Stimulated activated CD8-positive, alpha-beta memory T cell treated with anti-CD3 and anti-CD28 coated beads, Interleukin-7, amount 100 ng/mL, for 24 hours (primary cell): ENCODE measurements around the gene PCDHGB7.
"Not testable (repeated sequence)": the region's sequence is repeated elsewhere in the genome, so short reads cannot be mapped to it uniquely, and the experiment has no call there.

Experiments
- DNase-seq: peaks from one replicate; pipeline ENCODE4 v3.0.0-alpha.2; 2020; ENCODE audit warnings: low read depth

Gene PCDHGB7

GRCh38 chr5:141430332-141431113 is 13.0 kb downstream of the PCDHGB7 start, which contains the start of gene PCDHGA12:
Gene PCDHGA12 (plus strand): TSS chr5:141430507. CDS start chr5:141430760, 253 bp downstream.
- DNase-seq = no peak

GRCh38 chr5:141431286-141431685 is 13.8 kb downstream of the PCDHGB7 start:
- DNase-seq = no peak

GRCh38 chr5:141432308-141432707 is 14.8 kb downstream of the PCDHGB7 start:
- DNase-seq = not testable (repeated sequence)

- not testable (repeated sequence) for DNase-seq
Observed at GRCh38 chr5:141432726-141433125, 15.2 kb downstream of the PCDHGB7 start.

GRCh38 chr5:141434006-141434405 is 16.5 kb downstream of the PCDHGB7 start:
- DNase-seq = no peak

GRCh38 chr5:141437221-141437620 is 19.7 kb downstream of the PCDHGB7 start:
- DNase-seq = no peak

GRCh38 chr5:141439411-141440141 is 22.1 kb downstream of the PCDHGB7 start:
- DNase-seq = no peak

GRCh38 chr5:141440341-141440740 is 22.9 kb downstream of the PCDHGB7 start:
- DNase-seq = no peak

- DNase-seq = no peak
Observed at GRCh38 chr5:141441571-141442170, 24.2 kb downstream of the PCDHGB7 start.

- no peak for DNase-seq
Observed at GRCh38 chr5:141465351-141465750, 47.9 kb downstream of the PCDHGB7 start.
